Purkinje cell (primary cell): ENCODE data around the gene ANO6. TPM values are rescaled to one million over a fixed set of nuclear protein-coding genes. Genes with fewer than 3 reads are reported as not detected.

Source experiments
- polyA plus RNA-seq: library from polyadenylated mRNA; unstranded; fragments of >200 nt; fragmentation: Nextera tagmentation; gene quantifications from 2 replicates; pipeline ENCODE4 v1.2.1, GENCODE V29; 2014

Gene ANO6
- polyA plus RNA-seq: 2.7 and 5.4 TPM in 2 replicates

GRCh38 chr12:45215419-45216229, at the start of gene ANO6:
ANO6 (plus strand) TSS chr12:45216095; CDS start chr12:45216322, 227 bp downstream.

Other genes with a start within 250 kb of the ANO6 start
- gene DBX2, start 165.0 kb upstream of the ANO6 start, polyA plus RNA-seq: 0.19 TPM in 1 of 2 replicates, not detected in the other